KMS-11 (cell line): Measurements from ENCODE around the gene NECTIN3.

Source experiments
- H2AFZ ChIP-seq: fragments of 200-600 bp; sonication (generic); 2 replicates; pipeline ENCODE4 v1.6.1; 2016; ENCODE audit warnings: antibody characterized with exemption, mixed run types, low read depth
- H3K27ac ChIP-seq: fragments of 200-600 bp; sonication (generic); 2 replicates; pipeline ENCODE4 v1.6.1; 2016; ENCODE audit warnings: mild to moderate bottlenecking, mixed run types
- H3K27me3 ChIP-seq: fragments of 200-600 bp; sonication (generic); 2 replicates; pipeline ENCODE4 v1.6.1; 2017; ENCODE audit warnings: mild to moderate bottlenecking, low read depth, mixed run types, moderate library complexity; ENCODE audit not compliant: insufficient read depth
- H3K36me3 ChIP-seq: fragments of 200-600 bp; sonication (generic); 2 replicates; pipeline ENCODE4 v1.6.1; 2017; ENCODE audit warnings: mild to moderate bottlenecking, mixed run types; ENCODE audit not compliant: insufficient read depth
- H3K4me1 ChIP-seq: fragments of 200-600 bp; sonication (generic); 2 replicates; pipeline ENCODE4 v1.6.1; 2016; ENCODE audit warnings: mild to moderate bottlenecking, low read depth, mixed run types; ENCODE audit not compliant: poor library complexity, severe bottlenecking
- H3K4me2 ChIP-seq: fragments of 200-600 bp; sonication (generic); 2 replicates; pipeline ENCODE4 v1.7.0; 2016; ENCODE audit warnings: mild to moderate bottlenecking, mixed run types
- H3K4me3 ChIP-seq: fragments of 200-600 bp; sonication (generic); IDR thresholded peaks from 2 replicates; pipeline ENCODE4 v1.6.1; 2017; ENCODE audit warnings: low read depth, low read length, mixed read lengths; ENCODE audit not compliant: insufficient read depth
- H3K79me2 ChIP-seq: fragments of 200-600 bp; sonication (generic); 2 replicates; pipeline ENCODE4 v1.6.1; 2016; ENCODE audit warnings: low read depth, mixed run types; ENCODE audit not compliant: insufficient read depth
- H3K9ac ChIP-seq: fragments of 200-600 bp; sonication (generic); 2 replicates; pipeline ENCODE4 v1.6.1; 2016; ENCODE audit warnings: mild to moderate bottlenecking, mixed run types
- H4K20me1 ChIP-seq: fragments of 200-600 bp; sonication (generic); 2 replicates; pipeline ENCODE4 v1.6.1; 2016; ENCODE audit warnings: mild to moderate bottlenecking, mixed run types; ENCODE audit not compliant: insufficient read depth
- TF ChIP-seq, protein P1 (sequence below): fragments of 200-600 bp; sonication (generic); conservative IDR thresholded peaks from 2 replicates; pipeline ENCODE4 v1.6.1; 2017; ENCODE audit warnings: low read depth, mild to moderate bottlenecking, antibody characterized with exemption, low read length, moderate library complexity, mixed read lengths

NECTIN3 gene

DNA sequence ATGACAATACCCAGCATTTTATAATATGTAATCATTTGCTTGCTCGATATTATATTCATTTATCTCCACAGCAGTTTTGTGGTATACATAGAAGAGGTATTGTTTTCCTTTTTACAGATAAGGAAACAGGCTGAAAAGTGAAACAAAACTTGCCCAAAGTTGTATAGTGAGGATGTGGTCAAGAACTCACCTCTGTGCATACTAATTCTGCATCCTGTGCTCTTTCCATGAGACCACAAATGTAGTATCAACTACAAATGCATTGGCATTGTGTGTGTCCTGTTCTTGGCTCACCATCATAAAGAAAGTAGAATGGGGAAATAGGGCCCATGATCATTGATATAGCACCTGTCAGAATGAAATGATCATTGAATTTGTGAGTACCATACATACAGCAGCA is 167.3 kb downstream of the NECTIN3 start:
- Histone ChIP-seq H3K36me3 (no peaks in the 10 kb centered on the region), H3K9ac (no peak overlapping the region), H3K4me2 (no peak overlapping the region), H3K4me3 (no peak overlapping the region), H4K20me1 (no peaks in the 10 kb centered on the region), H3K79me2 (no peaks in the 10 kb centered on the region), H2AFZ (no peak overlapping the region), H3K27me3 (no peaks in the 10 kb centered on the region), H3K4me1 (peaks cover 7% of the 10 kb centered on the region), H3K27ac (no peak overlapping the region)
- TF ChIP-seq, protein P1, sequence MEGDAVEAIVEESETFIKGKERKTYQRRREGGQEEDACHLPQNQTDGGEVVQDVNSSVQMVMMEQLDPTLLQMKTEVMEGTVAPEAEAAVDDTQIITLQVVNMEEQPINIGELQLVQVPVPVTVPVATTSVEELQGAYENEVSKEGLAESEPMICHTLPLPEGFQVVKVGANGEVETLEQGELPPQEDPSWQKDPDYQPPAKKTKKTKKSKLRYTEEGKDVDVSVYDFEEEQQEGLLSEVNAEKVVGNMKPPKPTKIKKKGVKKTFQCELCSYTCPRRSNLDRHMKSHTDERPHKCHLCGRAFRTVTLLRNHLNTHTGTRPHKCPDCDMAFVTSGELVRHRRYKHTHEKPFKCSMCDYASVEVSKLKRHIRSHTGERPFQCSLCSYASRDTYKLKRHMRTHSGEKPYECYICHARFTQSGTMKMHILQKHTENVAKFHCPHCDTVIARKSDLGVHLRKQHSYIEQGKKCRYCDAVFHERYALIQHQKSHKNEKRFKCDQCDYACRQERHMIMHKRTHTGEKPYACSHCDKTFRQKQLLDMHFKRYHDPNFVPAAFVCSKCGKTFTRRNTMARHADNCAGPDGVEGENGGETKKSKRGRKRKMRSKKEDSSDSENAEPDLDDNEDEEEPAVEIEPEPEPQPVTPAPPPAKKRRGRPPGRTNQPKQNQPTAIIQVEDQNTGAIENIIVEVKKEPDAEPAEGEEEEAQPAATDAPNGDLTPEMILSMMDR: no peak

DNA sequence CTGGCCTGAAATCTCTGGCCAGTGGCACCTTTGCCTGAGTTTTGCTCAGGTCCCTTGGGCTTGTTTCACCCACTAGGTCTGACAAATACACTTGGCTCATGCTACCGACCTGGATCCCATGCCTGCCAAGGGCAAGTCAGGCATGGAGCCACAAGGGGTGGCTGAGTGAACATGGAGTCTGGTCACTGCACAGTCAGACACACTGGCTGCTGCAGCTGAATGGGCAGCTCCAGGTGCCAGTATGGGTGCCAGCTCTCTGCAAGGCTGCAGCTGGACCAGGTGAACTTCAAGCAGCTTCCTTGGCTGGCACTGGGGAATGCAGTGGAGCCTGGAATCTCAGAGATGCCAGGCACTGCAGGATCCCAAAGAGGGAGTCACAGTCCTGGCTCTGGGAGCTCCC is 170.3 kb downstream of the NECTIN3 start:
- Histone ChIP-seq H3K4me2 (no peak overlapping the region), H4K20me1 (no peaks in the 10 kb centered on the region)

More for the DNA sequence above, 170.3 kb downstream of the NECTIN3 start:
- Histone ChIP-seq H3K36me3 (no peaks in the 10 kb centered on the region), H3K27me3 (no peaks in the 10 kb centered on the region), H3K4me1 (peaks cover 7% of the 10 kb centered on the region), H3K4me3 (no peak overlapping the region), H3K79me2 (no peaks in the 10 kb centered on the region), H3K9ac (no peak overlapping the region), H3K27ac (no peak overlapping the region), H2AFZ (no peak overlapping the region)
- TF ChIP-seq, protein P1: no peak
